Activated CD8-positive, alpha-beta T cell treated with anti-CD3 and anti-CD28 coated beads for 36 hours (primary cell): ENCODE data around the gene PPCDC. TPM values are rescaled to one million over a fixed set of nuclear protein-coding genes. Genes with fewer than 3 reads are reported as not detected.

Experiments used
- ATAC-seq: fragments of 200-7000 bp; cut with Tn5 transposase; one replicate; pipeline ENCODE4 v1.10.0; 2021; ENCODE audit warnings: mild to moderate bottlenecking, moderate library complexity
- CTCF ChIA-PET: fragments of 350-600 bp; sonication (Branson Sonifier 250); formaldehyde crosslinking; loops from one replicate; lab custom pipeline; 2021; ENCODE audit warnings: antibody characterized with exemption; lab: Charles Lee
- POLR2A ChIA-PET: fragments of 350-600 bp; sonication (Branson Sonifier 250); formaldehyde crosslinking; loops from one replicate; lab custom pipeline; 2021; ENCODE audit warnings: antibody characterized with exemption; lab: Charles Lee
- DNase-seq: peaks from one replicate; pipeline ENCODE4 v3.0.0-alpha.2; 2020
- H3K27ac Mint-ChIP-seq: one replicate; pipeline ENCODE4 v1.8.0; 2021; ENCODE audit warnings: mild to moderate bottlenecking, mixed read lengths
- H3K27me3 Mint-ChIP-seq: one replicate; pipeline ENCODE4 v1.8.0; 2021; ENCODE audit warnings: mixed read lengths
- H3K36me3 Mint-ChIP-seq: one replicate; pipeline ENCODE4 v1.8.0; 2021; ENCODE audit warnings: low read depth, mixed read lengths
- H3K4me1 Mint-ChIP-seq: one replicate; pipeline ENCODE4 v1.8.0; 2021; ENCODE audit warnings: low read depth, mixed read lengths
- H3K4me3 Mint-ChIP-seq: one replicate; pipeline ENCODE4 v1.8.0; 2021; ENCODE audit warnings: mild to moderate bottlenecking, moderate library complexity, mixed read lengths
- H3K9me3 Mint-ChIP-seq: one replicate; pipeline ENCODE4 v1.8.0; 2021; ENCODE audit warnings: mixed read lengths
- CTCF ChIP-seq: fragments of 200-600 bp; IDR thresholded peaks from one replicate; pipeline ENCODE4 v1.8.0; 2022; ENCODE audit warnings: antibody characterized with exemption, mild to moderate bottlenecking
- intact Hi-C: fragments of 100-400 bp; cut with micrococcal nuclease; formaldehyde crosslinking; loops from one replicate; pipeline ENCODE4 v1.10.0; 2022
- total RNA-seq, 2 experiments: library from RNA; stranded (reverse); gene quantifications; one replicate each; pipeline ENCODE4 v1.2.3, GENCODE V29; 2021

PPCDC gene
- total RNA-seq, 2 experiments from 2014 or later = 25.7 to 26.6 TPM

DNA sequence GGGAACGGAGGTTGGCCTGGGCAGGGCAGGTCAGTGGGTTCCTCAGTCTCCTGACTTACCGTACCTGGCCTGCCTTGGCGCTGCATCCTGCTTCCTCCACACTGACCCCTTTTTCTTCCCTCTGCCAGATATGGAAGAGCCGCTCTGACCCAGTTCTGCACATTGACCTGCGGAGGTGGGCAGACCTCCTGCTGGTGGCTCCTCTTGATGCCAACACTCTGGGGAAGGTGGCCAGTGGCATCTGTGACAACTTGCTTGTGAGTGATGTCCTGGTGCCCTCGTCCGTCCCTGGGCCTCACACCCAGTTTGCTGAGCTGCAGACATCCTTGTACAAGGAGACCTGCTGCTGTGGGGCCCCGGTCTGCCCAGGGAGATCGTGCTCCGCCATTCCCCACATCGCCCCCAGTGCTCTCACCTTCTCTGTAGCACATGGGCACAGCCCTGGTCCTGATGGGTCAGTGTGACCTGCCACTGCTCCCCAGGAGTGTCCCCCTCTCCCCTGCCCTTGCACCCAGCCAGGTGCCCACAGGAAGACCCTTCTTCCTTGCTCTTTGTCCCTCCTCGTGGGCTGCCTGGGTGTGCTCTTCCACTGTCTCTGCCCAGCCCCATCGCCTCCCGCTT lies 21.0 kb downstream of the PPCDC start:
- no peak for DNase-seq
- no peak for TF ChIP-seq CTCF
- Mint-ChIP-seq H3K27ac (peak overlapping the region; percentile 40), H3K27me3 (no peaks in the 10 kb centered on the region), H3K4me3 (no peak overlapping the region), H3K36me3 (peaks cover 24% of the 10 kb centered on the region), H3K4me1 (peaks cover 43% of the 10 kb centered on the region), H3K9me3 (no peaks in the 10 kb centered on the region)
- no peak for ATAC-seq
- CTCF ChIA-PET = interaction anchor here (0.8 to 2.5 kb wide), 8 partner anchors 9 to 164 kb away, joined by 3 to 30 read pairs (median 3); partner anchors contain the start of genes C15orf39 and PPCDC
- POLR2A ChIA-PET = interaction anchor here (0.7 to 2.1 kb wide), 4 partner anchors 14 to 165 kb away, joined by 3 to 7 read pairs (median 4); no protein-coding TSS in a partner anchor
- intact Hi-C loops = no loop called here

- Mint-ChIP-seq H3K4me1 (peaks cover 41% of the 10 kb centered on the region), H3K4me3 (no peak overlapping the region), H3K27me3 (no peaks in the 10 kb centered on the region), H3K36me3 (peaks cover 22% of the 10 kb centered on the region), H3K27ac (no peak overlapping the region), H3K9me3 (no peaks in the 10 kb centered on the region)
- intact Hi-C loops = no loop called here
- TF ChIP-seq CTCF = no peak
- no peak for ATAC-seq
- ChIA-PET POLR2A (interaction anchor here (0.5 to 2.1 kb wide), 2 partner anchors 21 to 164 kb away, joined by 3 to 7 read pairs; no protein-coding TSS in a partner anchor), CTCF (interaction anchor here (0.8 to 1.5 kb wide), 5 partner anchors 8 to 164 kb away, joined by 3 read pairs; partner anchors contain the start of genes C15orf39 and PPCDC)
- DNase-seq = no peak
These were observed 22.1 kb downstream of the PPCDC start for GRCh38 chr15:75045332-75046015.

DNA sequence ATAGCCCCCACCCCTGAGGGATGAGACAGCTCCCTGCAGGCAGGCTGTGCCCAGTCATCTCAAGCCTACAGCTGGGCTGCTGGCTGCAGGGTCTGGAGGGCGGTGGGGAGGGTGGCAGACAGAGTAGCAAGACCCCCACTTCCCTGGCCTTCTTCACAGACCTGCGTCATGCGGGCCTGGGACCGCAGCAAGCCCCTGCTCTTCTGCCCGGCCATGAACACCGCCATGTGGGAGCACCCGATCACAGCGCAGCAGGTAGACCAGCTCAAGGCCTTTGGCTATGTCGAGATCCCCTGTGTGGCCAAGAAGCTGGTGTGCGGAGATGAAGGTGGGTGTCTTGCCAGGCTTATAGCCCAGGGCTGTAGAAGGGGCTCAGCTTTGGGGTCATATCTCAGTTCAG lies 25.0 kb downstream of the PPCDC start:
- ATAC-seq (no peak), DNase-seq (no peak)
- H3K27ac Mint-ChIP-seq = no peak overlapping the region
- no peak for TF ChIP-seq CTCF
- H3K4me3 Mint-ChIP-seq = no peak overlapping the region
- intact Hi-C loops = no loop called here
- H3K9me3 Mint-ChIP-seq = no peaks in the 10 kb centered on the region
- no peaks in the 10 kb centered on the region for H3K27me3 Mint-ChIP-seq
- H3K36me3 Mint-ChIP-seq = peaks cover 20% of the 10 kb centered on the region
- ChIA-PET CTCF (interaction anchor here (1.7 kb wide), 1 partner anchor 153 kb away, joined by 4 read pairs; the partner anchor contains the start of gene C15orf39), POLR2A (no interaction called here)
- peaks cover 32% of the 10 kb centered on the region for H3K4me1 Mint-ChIP-seq

DNA sequence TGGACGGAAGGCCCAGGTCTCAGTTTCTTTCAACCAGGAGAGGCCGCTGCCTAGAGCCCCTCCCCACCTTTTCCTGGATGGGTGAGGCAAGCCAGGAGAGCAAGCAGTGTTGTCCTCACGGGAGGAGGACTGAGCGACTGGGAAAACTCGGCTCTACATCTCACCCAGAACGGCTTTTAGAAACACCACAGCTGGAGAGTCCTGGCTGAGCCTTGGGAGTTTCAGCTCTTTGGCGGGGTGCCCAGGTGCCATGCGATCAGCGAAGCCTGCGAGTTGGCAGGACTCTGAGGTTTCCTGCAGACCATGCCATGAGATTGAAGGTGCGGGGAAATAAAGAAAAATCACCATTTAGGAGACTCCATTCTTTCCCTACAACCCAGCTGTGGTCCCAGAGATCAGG lies 26.0 kb downstream of the PPCDC start:
- peaks cover 24% of the 10 kb centered on the region for H3K4me1 Mint-ChIP-seq
- no peaks in the 10 kb centered on the region for H3K9me3 Mint-ChIP-seq
- TF ChIP-seq CTCF = no peak
- no peaks in the 10 kb centered on the region for H3K27me3 Mint-ChIP-seq
- H3K4me3 Mint-ChIP-seq = no peak overlapping the region
- no peak for DNase-seq
- no peak for ATAC-seq
- CTCF ChIA-PET = interaction anchor here (1.7 kb wide), 1 partner anchor 152 kb away, joined by 4 read pairs; the partner anchor contains the start of gene C15orf39
- intact Hi-C loops = no loop called here
- H3K27ac Mint-ChIP-seq = no peak overlapping the region
- POLR2A ChIA-PET = interaction anchor here (0.7 kb wide), 1 partner anchor 35 kb away, joined by 3 read pairs; no protein-coding TSS in a partner anchor
- H3K36me3 Mint-ChIP-seq = peaks cover 17% of the 10 kb centered on the region

DNA sequence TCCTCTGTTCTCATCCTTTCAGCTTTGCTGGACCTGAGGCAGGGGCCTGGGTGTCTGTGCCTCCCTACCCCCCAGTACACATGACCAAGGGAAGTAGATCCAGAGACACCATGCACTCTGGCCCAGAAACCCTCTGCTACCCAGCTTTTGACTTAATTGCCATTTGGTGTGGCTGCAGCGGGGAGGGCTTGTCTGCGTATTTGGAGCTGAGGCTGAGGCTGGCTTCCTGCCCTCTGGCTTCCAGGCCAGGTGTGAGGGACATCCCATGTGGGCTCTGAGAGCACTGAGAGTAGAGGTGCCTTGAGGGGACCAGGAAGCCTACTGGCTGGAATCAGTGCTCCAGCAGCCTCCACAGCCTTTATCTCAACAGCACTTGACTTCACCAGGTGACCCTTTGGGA lies 26.9 kb downstream of the PPCDC start:
- intact Hi-C loops = no loop called here
- no peaks in the 10 kb centered on the region for H3K9me3 Mint-ChIP-seq
- DNase-seq = no peak

More for the DNA sequence above, 26.9 kb downstream of the PPCDC start:
- CTCF ChIA-PET = interaction anchor here (1.0 kb wide), 1 partner anchor 21 kb away, joined by 3 read pairs; no protein-coding TSS in a partner anchor
- H3K4me1 Mint-ChIP-seq = peaks cover 17% of the 10 kb centered on the region
- H3K27ac Mint-ChIP-seq = no peak overlapping the region
- H3K36me3 Mint-ChIP-seq = peaks cover 13% of the 10 kb centered on the region
- POLR2A ChIA-PET = no interaction called here
- no peaks in the 10 kb centered on the region for H3K27me3 Mint-ChIP-seq
- no peak for ATAC-seq
- no peak overlapping the region for H3K4me3 Mint-ChIP-seq
- no peak for TF ChIP-seq CTCF
